B cell (primary cell): ENCODE results near the gene GALNT5. TPM values are rescaled to one million over a fixed set of nuclear protein-coding genes. Genes with fewer than 3 reads are reported as not detected.
"Not testable (repeated sequence)": the region's sequence is repeated elsewhere in the genome, so short reads cannot be mapped to it uniquely, and the experiment has no call there.

Source experiments
- ATAC-seq: fragments of 200-7000 bp; cut with Tn5 transposase; one replicate; pipeline ENCODE4 v1.10.0; 2021; ENCODE audit warnings: low read depth, mild to moderate bottlenecking, moderate number of reproducible peaks, moderate library complexity
- CTCF ChIA-PET: fragments of 350-600 bp; sonication (Branson Sonifier 250); formaldehyde crosslinking; loops from one replicate; lab custom pipeline; 2021; ENCODE audit warnings: antibody characterized with exemption, inconsistent platforms; lab: Charles Lee
- POLR2A ChIA-PET: fragments of 350-600 bp; sonication (Branson Sonifier 250); formaldehyde crosslinking; loops from one replicate; lab custom pipeline; 2021; ENCODE audit warnings: antibody characterized with exemption; lab: Charles Lee
- DNase-seq: peaks from one replicate; pipeline ENCODE4 v3.0.0; 2013
- H2AFZ ChIP-seq: 2 replicates; pipeline ENCODE4 v1.6.1; 2012; ENCODE audit warnings: mild to moderate bottlenecking, low read depth, low read length; ENCODE audit not compliant: insufficient read depth, poor library complexity, severe bottlenecking
- H3K27ac ChIP-seq, 2 donors: 1 replicate in 1 of 2; 2 replicates in 1 of 2; pipeline ENCODE4 v1.5.1; 2012 to 2013; ENCODE audit warnings: low read length in 2 of 2, mild to moderate bottlenecking in 2 of 2, moderate library complexity in 1 of 2
- H3K27me3 ChIP-seq, 4 experiments: fragments of 200-600 bp in 1 of 4; sonication (generic) in 1 of 4; replicated peaks in 1 of 4; 1 replicate in 2 of 4; 2 replicates in 2 of 4; pipeline versions ENCODE4 v1.6.1 to v1.7.0; 2013 to 2016; ENCODE audit warnings: low read length in 3 of 4, mild to moderate bottlenecking in 2 of 4, mixed read lengths in 1 of 4, moderate library complexity in 1 of 4; ENCODE audit not compliant: insufficient read depth in 4 of 4, control insufficient read depth in 3 of 4; ENCODE audit errors: control extremely low read depth in 1 of 4
- H3K36me3 ChIP-seq, 2 experiments: replicated peaks in 1 of 2; 1 replicate in 1 of 2; 2 replicates in 1 of 2; pipeline versions ENCODE4 v1.6.1 to v1.7.1; 2013; ENCODE audit warnings: low read length in 1 of 2; ENCODE audit not compliant: insufficient read depth in 2 of 2, control insufficient read depth in 1 of 2; ENCODE audit errors: control extremely low read depth in 1 of 2, extremely low read depth in 1 of 2
- H3K4me1 ChIP-seq, 2 donors: fragments of 200-600 bp in 1 of 2; sonication (generic) in 1 of 2; 1 replicate in 1 of 2; 2 replicates in 1 of 2; pipeline versions ENCODE4 v1.5.1 to v1.6.1; 2013 to 2017; ENCODE audit warnings: low read length in 2 of 2; ENCODE audit not compliant: control insufficient read depth in 2 of 2, insufficient read depth in 2 of 2
- H3K4me2 ChIP-seq: replicated peaks from 2 replicates; pipeline ENCODE3; 2012; ENCODE audit warnings: mild to moderate bottlenecking, low read depth, low read length; ENCODE audit not compliant: poor library complexity, severe bottlenecking
- H3K4me3 ChIP-seq, 5 experiments: fragments of 200-600 bp in 1 of 5; sonication (generic) in 1 of 5; 1 replicate in 3 of 5; 2 replicates in 2 of 5; pipeline versions ENCODE4 v1.5.1 to v1.7.0; 2011 to 2016; ENCODE audit warnings: low read length in 4 of 5, mild to moderate bottlenecking in 4 of 5, low read depth in 2 of 5, control low read depth in 1 of 5, moderate library complexity in 1 of 5; ENCODE audit not compliant: insufficient read depth in 1 of 5; ENCODE audit errors: control extremely low read depth in 1 of 5, extremely low read depth in 1 of 5
- H3K79me2 ChIP-seq: fragments of 200-600 bp; sonication (generic); one replicate; pipeline ENCODE4 v1.6.0; 2016; ENCODE audit warnings: low read length; ENCODE audit not compliant: control insufficient read depth, insufficient read depth
- H3K9ac ChIP-seq: fragments of 200-600 bp; sonication (generic); 2 replicates; pipeline ENCODE4 v1.6.1; 2017; ENCODE audit warnings: mild to moderate bottlenecking, low read length, moderate library complexity
- H3K9me3 ChIP-seq, 3 donors: one replicate each; pipeline versions ENCODE4 v1.6.1 to v1.7.1; 2013; ENCODE audit warnings: low read length in 2 of 3; ENCODE audit not compliant: control insufficient read depth in 2 of 3, insufficient read depth in 1 of 3; ENCODE audit errors: control extremely low read depth in 1 of 3
- H4K20me1 ChIP-seq: 2 replicates; pipeline ENCODE4 v1.6.0; 2012; ENCODE audit warnings: mild to moderate bottlenecking, low read length; ENCODE audit not compliant: insufficient read depth, control insufficient read depth, poor library complexity, severe bottlenecking
- H3K27ac Mint-ChIP-seq: one replicate; pipeline ENCODE4 v1.8.0; 2021; ENCODE audit warnings: mixed read lengths
- H3K27me3 Mint-ChIP-seq: one replicate; pipeline ENCODE4 v1.8.0; 2021; ENCODE audit warnings: mixed read lengths
- H3K4me1 Mint-ChIP-seq: one replicate; pipeline ENCODE4 v1.8.0; 2021; ENCODE audit warnings: mixed read lengths
- H3K4me3 Mint-ChIP-seq: one replicate; pipeline ENCODE4 v1.8.0; 2021; ENCODE audit warnings: mixed read lengths
- H3K9me3 Mint-ChIP-seq: one replicate; pipeline ENCODE4 v1.8.0; 2022; ENCODE audit warnings: mixed read lengths; ENCODE audit not compliant: insufficient read depth
- EZH2 ChIP-seq: IDR thresholded peaks from 2 replicates; pipeline ENCODE4 v1.6.1; 2012; ENCODE audit warnings: borderline replicate concordance, low read depth, mild to moderate bottlenecking, moderate library complexity, low read length; ENCODE audit not compliant: insufficient read depth, poor library complexity, severe bottlenecking
- WGBS: methylation state at CpG from one replicate; pipeline ENCODE4 v1.1.5; 2013; ENCODE audit warnings: missing lambda C conversion rate; ENCODE audit not compliant: insufficient coverage; 5-methylcytosine and 5-hydroxymethylcytosine counted together
- intact Hi-C: fragments of 100-400 bp; cut with micrococcal nuclease; formaldehyde crosslinking; loops from one replicate; pipeline ENCODE4 v1.10.0; 2022
- polyA plus RNA-seq: library from polyadenylated mRNA; depleted of rRNA; stranded (reverse); fragments of >200 nt; gene quantifications from 2 replicates; pipeline ENCODE4 v1.2.3, GENCODE V29; 2012
- total RNA-seq, 2 donors: library from RNA; stranded (reverse); fragments of 120-200 nt in 1 of 2; gene quantifications; 1 replicate in 1 of 2; 2 replicates in 1 of 2; pipeline versions ENCODE4 v1.2.3 to v1.2.4, GENCODE V29; 2013 to 2022
- TF ChIP-seq, protein P1 (sequence below): fragments of 200-600 bp; IDR thresholded peaks from one replicate; pipeline ENCODE4 v1.8.0; 2022; ENCODE audit warnings: antibody characterized with exemption, mild to moderate bottlenecking

The GALNT5 gene
- total and polyA plus RNA-seq, 2 donors (not counting 1 experiment from before 2014, with no cell fraction given): not detected

- peaks cover 6% of the 10 kb centered on the region for H3K27me3 Mint-ChIP-seq
- Histone ChIP-seq H3K9me3 (peaks cover 0 to 1% (median 0%) of the 10 kb centered on the region in 3 donors), H3K36me3 (no peaks in the 10 kb centered on the region), H3K27ac (no peak overlapping the region), H3K4me2 (no peak overlapping the region), H3K27me3 (no peaks in the 10 kb centered on the region), H3K4me3 (no peak overlapping the region), H4K20me1 (no peaks in the 10 kb centered on the region), H2AFZ (no peak overlapping the region), H3K4me1 (no peaks in the 10 kb centered on the region), H3K79me2 (no peaks in the 10 kb centered on the region), H3K9ac (no peak overlapping the region)
- no peak overlapping the region for H3K27ac Mint-ChIP-seq
- DNase-seq: no peak
- CTCF ChIA-PET: no interaction called here
- H3K9me3 Mint-ChIP-seq: peaks cover 1% of the 10 kb centered on the region
- POLR2A ChIA-PET: no interaction called here
- 100% methylated on average over 1 of the region's 2 CpGs for WGBS
- TF ChIP-seq, protein P1, sequence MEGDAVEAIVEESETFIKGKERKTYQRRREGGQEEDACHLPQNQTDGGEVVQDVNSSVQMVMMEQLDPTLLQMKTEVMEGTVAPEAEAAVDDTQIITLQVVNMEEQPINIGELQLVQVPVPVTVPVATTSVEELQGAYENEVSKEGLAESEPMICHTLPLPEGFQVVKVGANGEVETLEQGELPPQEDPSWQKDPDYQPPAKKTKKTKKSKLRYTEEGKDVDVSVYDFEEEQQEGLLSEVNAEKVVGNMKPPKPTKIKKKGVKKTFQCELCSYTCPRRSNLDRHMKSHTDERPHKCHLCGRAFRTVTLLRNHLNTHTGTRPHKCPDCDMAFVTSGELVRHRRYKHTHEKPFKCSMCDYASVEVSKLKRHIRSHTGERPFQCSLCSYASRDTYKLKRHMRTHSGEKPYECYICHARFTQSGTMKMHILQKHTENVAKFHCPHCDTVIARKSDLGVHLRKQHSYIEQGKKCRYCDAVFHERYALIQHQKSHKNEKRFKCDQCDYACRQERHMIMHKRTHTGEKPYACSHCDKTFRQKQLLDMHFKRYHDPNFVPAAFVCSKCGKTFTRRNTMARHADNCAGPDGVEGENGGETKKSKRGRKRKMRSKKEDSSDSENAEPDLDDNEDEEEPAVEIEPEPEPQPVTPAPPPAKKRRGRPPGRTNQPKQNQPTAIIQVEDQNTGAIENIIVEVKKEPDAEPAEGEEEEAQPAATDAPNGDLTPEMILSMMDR: no peak
- no peak for TF ChIP-seq EZH2
- no peaks in the 10 kb centered on the region for H3K4me1 Mint-ChIP-seq
- intact Hi-C loops: no loop called here
- H3K4me3 Mint-ChIP-seq: no peak overlapping the region
- no peak for ATAC-seq
Measured at GRCh38 chr2:157221394-157221988, 36.0 kb upstream of the GALNT5 start.

DNA sequence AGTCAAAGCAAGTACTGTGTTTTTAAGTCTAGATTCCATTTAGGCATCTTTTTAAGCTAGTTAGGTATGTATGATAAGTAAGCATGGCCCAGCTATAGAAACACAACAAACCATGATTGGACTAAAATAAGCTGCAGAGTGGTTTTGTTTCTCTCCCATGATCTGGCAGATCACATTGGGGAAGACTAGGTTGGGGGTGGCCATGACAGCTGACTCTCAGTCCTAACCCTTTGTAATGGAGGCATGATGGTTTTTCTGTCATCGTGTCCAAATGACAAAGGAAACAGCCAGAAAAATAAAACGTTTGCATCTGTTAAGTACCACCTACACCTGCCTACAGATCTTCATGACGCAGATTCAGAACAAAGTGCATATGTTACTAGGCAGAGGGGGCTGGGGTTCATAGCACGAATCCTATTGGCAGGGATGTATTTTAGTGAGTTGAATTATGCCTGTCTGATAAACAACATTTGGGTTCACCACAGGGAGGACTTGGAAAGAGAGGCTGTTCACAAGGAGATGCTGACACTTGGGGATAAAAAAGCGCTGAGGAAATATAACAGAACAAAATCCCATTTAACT lies 33.8 kb upstream of the GALNT5 start:
- intact Hi-C loops: no loop called here
- Histone ChIP-seq H4K20me1 (no peaks in the 10 kb centered on the region), H3K4me1 (no peaks in the 10 kb centered on the region), H3K27ac (no peak overlapping the region), H3K4me2 (no peak overlapping the region), H3K9ac (no peak overlapping the region), H3K9me3 (peaks cover 0 to 1% (median 0%) of the 10 kb centered on the region in 3 donors), H2AFZ (no peak overlapping the region), H3K4me3 (no peak overlapping the region), H3K79me2 (no peaks in the 10 kb centered on the region), H3K36me3 (no peaks in the 10 kb centered on the region), H3K27me3 (no peaks in the 10 kb centered on the region)
- H3K4me1 Mint-ChIP-seq: no peaks in the 10 kb centered on the region
- ATAC-seq (no peak), DNase-seq (no peak)
- H3K9me3 Mint-ChIP-seq: peaks cover 1% of the 10 kb centered on the region
- 67% methylated on average over 1 of the region's 5 CpGs for WGBS
- TF ChIP-seq, protein P1: no peak
- no peak for TF ChIP-seq EZH2
- CTCF ChIA-PET: no interaction called here
- POLR2A ChIA-PET: no interaction called here
- no peak overlapping the region for H3K4me3 Mint-ChIP-seq
- peaks cover 4% of the 10 kb centered on the region for H3K27me3 Mint-ChIP-seq
- no peak overlapping the region for H3K27ac Mint-ChIP-seq

DNA sequence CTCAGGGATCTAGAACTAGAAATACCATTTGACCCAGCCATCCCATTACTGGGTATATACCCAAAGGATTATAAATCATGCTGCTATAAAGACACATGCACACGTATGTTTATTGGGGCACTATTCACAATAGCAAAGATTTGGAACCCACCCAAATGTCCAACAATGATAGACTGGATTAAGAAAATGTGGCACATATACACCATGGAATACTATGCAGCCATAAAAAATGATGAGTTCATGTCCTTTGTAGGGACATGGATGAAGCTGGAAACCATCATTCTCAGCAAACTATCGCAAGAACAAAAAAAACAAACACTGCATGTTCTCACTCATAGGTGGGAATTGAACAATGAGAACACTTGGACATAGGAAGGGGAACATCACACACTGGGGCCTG lies 33.1 kb upstream of the GALNT5 start:
- H3K27ac ChIP-seq, H4K20me1 ChIP-seq, H3K4me1 Mint-ChIP-seq, H3K4me1 ChIP-seq, H3K9me3 Mint-ChIP-seq, intact Hi-C loops, H3K4me3 Mint-ChIP-seq, H3K36me3 ChIP-seq, POLR2A ChIA-PET, H3K79me2 ChIP-seq, CTCF ChIA-PET, H2AFZ ChIP-seq, H3K27me3 Mint-ChIP-seq, H3K27me3 ChIP-seq, H3K4me3 ChIP-seq, H3K4me2 ChIP-seq, H3K9ac ChIP-seq, ATAC-seq, H3K27ac Mint-ChIP-seq, H3K9me3 ChIP-seq, DNase-seq: not testable (repeated sequence)
- WGBS: no CpG with 5 or more reads among the region's 2 CpGs
